Cardiac muscle cell (in vitro differentiated cells and primary cell): ENCODE results near the gene FNDC5. TPM values are rescaled to one million over a fixed set of nuclear protein-coding genes. Genes with fewer than 3 reads are reported as not detected.
A peak's percentile ranks its signal among the peaks of the same experiment; 100 is the strongest.

Experiments
- DNase-seq, 2 donors: peaks; one replicate each; pipeline versions ENCODE4 v3.0.0 to v3.0.0-alpha.2; 2010 to 2017; ENCODE audit warnings: low read depth in 1 of 2, low spot score in 1 of 2
- H3K27ac ChIP-seq: fragments of 200-600 bp; sonication (generic); 2 replicates; pipeline ENCODE4 v1.5.1; 2016
- H3K27me3 ChIP-seq: fragments of 200-600 bp; sonication (generic); 2 replicates; pipeline ENCODE4 v1.6.0; 2016; ENCODE audit warnings: control low read depth
- H3K36me3 ChIP-seq: fragments of 200-600 bp; sonication (generic); 2 replicates; pipeline ENCODE4 v1.5.1; 2016; ENCODE audit warnings: control low read depth
- H3K4me1 ChIP-seq: fragments of 200-600 bp; sonication (generic); 2 replicates; pipeline ENCODE4 v1.8.1; 2017; ENCODE audit warnings: low read depth, mild to moderate bottlenecking, mixed run types
- H3K4me3 ChIP-seq: fragments of 200-600 bp; sonication (generic); 2 replicates; pipeline ENCODE4 v1.5.1; 2016; ENCODE audit warnings: mild to moderate bottlenecking
- H3K9me3 ChIP-seq: fragments of 200-600 bp; sonication (generic); 2 replicates; pipeline ENCODE4 v1.5.1; 2017; ENCODE audit warnings: low read depth, mild to moderate bottlenecking, control low read depth
- CTCF ChIP-seq: IDR thresholded peaks from 2 replicates; pipeline ENCODE4 v1.5.1; 2012; ENCODE audit warnings: low read depth, mild to moderate bottlenecking, low read length
- polyA plus RNA-seq: library from polyadenylated mRNA; unstranded; fragments of >200 nt; fragmentation: Nextera tagmentation; extraction: Ambion mirVana; gene quantifications from 2 replicates; pipeline ENCODE4 v1.2.1, GENCODE V29; 2016
- total RNA-seq: library from RNA; depleted of rRNA; stranded (reverse); fragments of >200 nt; gene quantifications from 2 replicates; pipeline ENCODE4 v1.2.3, GENCODE V29; 2016

Gene FNDC5
- total and polyA plus RNA-seq, 2 experiments from 2014 or later: 34.2 to 37.4 TPM

- Histone ChIP-seq H3K9me3 (no peaks in the 10 kb centered on the region), H3K36me3 (no peaks in the 10 kb centered on the region), H3K4me3 (no peak overlapping the region), H3K4me1 (no peaks in the 10 kb centered on the region), H3K27me3 (peaks cover 75% of the 10 kb centered on the region), H3K27ac (no peak overlapping the region)
- DNase-seq: no peak
- no peak for TF ChIP-seq CTCF
These were observed 16.9 kb upstream of the FNDC5 start for GRCh38 chr1:32887623-32888022.

- DNase-seq: no peak
- Histone ChIP-seq H3K36me3 (no peaks in the 10 kb centered on the region), H3K4me3 (no peak overlapping the region), H3K9me3 (no peaks in the 10 kb centered on the region), H3K4me1 (no peaks in the 10 kb centered on the region), H3K27ac (no peak overlapping the region), H3K27me3 (peaks cover 68% of the 10 kb centered on the region)
- no peak for TF ChIP-seq CTCF
These were observed 16.2 kb upstream of the FNDC5 start for GRCh38 chr1:32886828-32887414.

- TF ChIP-seq CTCF: peak; percentile 86
- Histone ChIP-seq H3K27me3 (peaks cover 61% of the 10 kb centered on the region), H3K4me1 (no peaks in the 10 kb centered on the region), H3K36me3 (no peaks in the 10 kb centered on the region), H3K4me3 (peak within 1 kb of the TSS; percentile 35), H3K9me3 (no peaks in the 10 kb centered on the region), H3K27ac (no peak within 1 kb of the TSS)
- peak; percentile 72 to 95 for DNase-seq
These were observed 15.5 kb upstream of the FNDC5 start, which contains the start of gene HPCA for GRCh38 chr1:32886004-32886827. HPCA (plus strand) TSS chr1:32886491; CDS start chr1:32888899, 2,408 bp downstream.

GRCh38 chr1:32885676-32886003, 14.9 kb upstream of the FNDC5 start:
- Histone ChIP-seq H3K9me3 (no peaks in the 10 kb centered on the region), H3K4me3 (no peak overlapping the region), H3K27me3 (peaks cover 55% of the 10 kb centered on the region), H3K4me1 (no peaks in the 10 kb centered on the region), H3K27ac (no peak overlapping the region), H3K36me3 (no peaks in the 10 kb centered on the region)
- no peak for TF ChIP-seq CTCF
- no peak for DNase-seq

- Histone ChIP-seq H3K27me3 (peaks cover 48% of the 10 kb centered on the region), H3K4me1 (no peaks in the 10 kb centered on the region), H3K4me3 (no peak overlapping the region), H3K27ac (no peak overlapping the region), H3K36me3 (no peaks in the 10 kb centered on the region), H3K9me3 (no peaks in the 10 kb centered on the region)
- DNase-seq: no peak
- TF ChIP-seq CTCF: no peak
These were observed 14.0 kb upstream of the FNDC5 start for GRCh38 chr1:32884726-32885125.
